Activated effector memory CD4-positive, alpha-beta T cell treated with anti-CD3 and anti-CD28 coated beads, Interleukin-2, amount 50 U/mL, for 16 hours (primary cell): ENCODE measurements around the gene OR2J3.
"Not testable (repeated sequence)": the region's sequence is repeated elsewhere in the genome, so short reads cannot be mapped to it uniquely, and the experiment has no call there.

Experiments
- DNase-seq: peaks from one replicate; pipeline ENCODE4 v3.0.0-alpha.2; 2020

The OR2J3 gene

DNA sequence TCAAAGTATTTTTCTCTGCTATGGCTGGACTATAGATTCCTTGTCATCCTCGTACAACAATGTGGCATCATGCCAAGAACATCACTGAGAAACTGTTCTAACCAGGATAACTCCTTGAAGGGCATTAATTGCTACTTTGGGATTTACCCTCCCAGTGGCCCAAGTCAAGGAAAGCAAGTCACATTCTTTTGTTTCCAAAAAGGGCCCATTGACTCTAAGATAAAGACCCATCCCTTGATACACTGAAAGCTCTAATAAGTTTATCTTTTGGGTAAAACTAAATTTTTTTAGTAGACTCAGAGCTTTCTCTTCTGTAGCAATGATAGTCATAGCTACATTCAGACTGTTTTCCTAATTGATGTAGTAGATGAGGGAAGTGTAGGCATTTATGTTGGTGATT lies at the start of gene OR2J3:
TSS of gene OR2J3 (plus strand) at position 301 of the 400 bp plus-strand sequence. CDS start 3,833 bp downstream, outside the sequence.
- no peak for DNase-seq

DNA sequence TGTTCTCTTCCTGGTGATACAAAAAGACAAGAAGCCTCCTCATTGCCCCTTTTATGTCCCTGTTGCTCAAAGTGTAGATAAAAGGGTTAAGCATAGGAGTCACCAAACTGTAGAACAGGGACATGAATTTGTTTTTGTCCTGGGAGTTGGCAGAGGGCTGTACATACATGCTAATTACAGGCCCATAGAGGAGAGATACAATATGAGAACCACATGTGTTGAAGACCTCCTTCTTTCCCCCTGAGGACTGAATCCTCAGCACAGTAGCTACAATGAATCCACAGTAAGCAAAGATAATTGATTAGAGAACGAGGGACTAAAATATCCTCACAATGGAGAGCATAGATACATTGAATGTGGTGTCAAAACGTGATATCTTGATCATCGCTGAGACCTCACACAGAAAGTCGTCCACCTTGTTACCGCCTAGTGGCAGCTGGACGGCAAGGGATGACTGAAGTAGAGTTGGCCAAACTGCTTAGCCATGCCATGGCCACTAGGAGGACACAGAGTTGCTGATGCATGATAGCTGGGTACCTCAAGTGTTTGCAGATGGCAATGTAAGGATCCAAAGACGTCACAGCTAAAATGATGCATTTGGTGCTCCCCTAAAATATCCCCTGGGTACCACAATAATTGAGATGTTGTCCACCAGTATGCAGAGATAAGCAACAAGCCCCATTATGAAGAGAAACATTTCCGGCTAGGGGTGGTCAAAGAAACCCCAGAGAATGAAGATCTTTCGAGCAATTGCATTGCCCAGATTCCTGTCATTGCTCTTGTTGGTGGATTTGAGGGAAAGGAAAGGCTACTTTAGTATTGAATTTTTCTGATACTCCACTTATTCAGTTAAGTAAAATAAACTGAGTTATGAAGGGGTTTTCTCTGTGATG lies 35.8 kb upstream of the OR2J3 start:
- DNase-seq, result no peak

DNA sequence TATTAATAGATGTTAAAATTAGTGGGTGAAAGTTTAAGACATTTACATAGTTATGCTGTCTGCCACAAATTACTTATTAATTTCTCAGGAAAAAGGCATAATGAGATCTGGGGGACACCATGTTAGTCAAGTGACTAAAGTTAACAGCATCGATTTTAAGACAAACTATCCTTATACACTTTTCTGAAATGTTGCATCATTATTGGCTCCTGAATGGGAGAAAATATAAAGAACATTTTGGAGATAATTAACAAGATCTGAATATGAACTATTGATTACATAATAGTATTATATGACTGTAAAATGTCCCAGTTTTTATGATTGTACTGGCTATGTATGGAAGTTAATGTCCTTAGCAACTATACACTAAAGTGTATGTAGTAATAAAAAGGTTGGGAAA lies 28.7 kb upstream of the OR2J3 start:
- DNase-seq, result no peak

DNA sequence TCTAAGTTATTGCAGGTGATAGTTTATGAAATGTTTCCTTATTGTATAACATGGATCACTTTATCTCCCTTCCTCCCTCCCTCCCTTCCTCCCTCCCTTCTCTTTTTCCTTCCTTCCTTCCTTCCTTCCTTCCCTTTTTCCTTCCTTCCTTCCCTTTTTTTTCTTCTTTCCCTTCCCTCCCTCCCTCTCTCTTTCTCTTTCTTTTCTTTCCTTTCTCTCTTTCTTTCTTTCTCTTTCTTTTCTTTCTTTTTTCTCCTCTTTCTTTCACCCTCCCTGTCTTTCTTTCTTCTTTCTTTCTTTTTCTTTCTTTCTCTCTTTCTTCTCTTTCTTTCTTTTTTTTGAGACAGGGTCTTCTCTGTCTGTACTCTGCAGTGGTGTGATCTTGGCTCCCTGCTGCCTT lies 26.5 kb upstream of the OR2J3 start:
- DNase-seq, result no peak

DNA sequence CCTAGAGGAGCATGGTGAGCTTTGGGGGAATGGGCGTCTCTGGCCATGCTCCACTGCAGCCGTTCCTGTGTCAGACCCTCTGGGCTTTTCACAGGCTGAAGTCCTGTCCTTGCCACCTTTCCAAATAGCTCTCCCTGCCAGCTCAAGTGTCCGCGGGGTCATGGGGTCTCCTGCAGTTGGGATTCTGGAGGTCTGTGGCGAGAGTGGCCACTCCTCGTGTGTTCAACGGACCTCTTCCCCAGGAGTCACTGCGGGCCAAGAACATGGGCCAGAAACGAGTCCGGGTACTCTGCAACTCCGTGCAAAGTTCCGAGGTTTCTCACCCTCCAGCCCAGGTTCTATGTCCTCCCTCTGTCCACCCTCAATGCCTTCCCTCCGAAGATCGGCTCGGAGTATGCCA lies 25.4 kb upstream of the OR2J3 start:
- no peak for DNase-seq

DNA sequence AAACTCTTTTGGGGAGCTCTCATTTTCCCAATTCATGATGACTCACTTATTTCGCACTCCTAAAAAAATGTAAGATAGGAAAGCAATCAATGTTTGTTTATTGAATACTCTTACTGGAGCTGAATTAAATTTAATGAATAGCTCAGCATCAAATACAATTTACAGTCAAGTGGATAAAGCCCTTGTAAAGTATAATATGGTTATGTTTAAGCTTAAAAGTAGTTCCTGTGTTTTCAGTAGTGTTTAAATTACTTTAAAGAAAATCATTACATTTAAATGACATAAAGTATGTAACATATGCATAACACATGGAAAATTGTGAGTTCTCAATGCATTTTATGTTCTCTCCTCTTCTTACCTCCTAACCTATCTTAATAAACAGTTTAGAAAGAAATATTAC lies 20.6 kb upstream of the OR2J3 start, which contains the start of gene OR2B3:
TSS of gene OR2B3 (minus strand) at position 101 of the 400 bp plus-strand sequence. CDS start at position 36, 65 bp downstream.
- no peak for DNase-seq

DNA sequence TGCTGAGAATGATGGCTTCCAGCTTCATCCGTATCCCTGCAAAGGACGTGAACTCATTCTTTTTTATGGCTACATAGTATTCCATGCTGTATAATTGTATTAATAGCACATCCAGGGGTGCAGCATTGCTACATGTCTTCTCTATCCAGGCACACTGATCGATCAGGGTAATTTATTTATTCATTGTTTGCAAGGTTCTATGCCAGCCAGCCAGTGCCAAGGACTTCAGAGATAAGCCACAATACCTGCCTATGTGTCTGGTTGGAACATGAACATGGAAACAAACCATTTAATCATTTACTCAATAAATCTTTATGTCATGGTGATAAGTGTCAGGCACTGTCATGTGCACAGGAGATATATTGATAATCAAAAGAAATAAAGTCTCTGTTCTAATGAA lies 14.9 kb upstream of the OR2J3 start:
- no peak for DNase-seq

DNA sequence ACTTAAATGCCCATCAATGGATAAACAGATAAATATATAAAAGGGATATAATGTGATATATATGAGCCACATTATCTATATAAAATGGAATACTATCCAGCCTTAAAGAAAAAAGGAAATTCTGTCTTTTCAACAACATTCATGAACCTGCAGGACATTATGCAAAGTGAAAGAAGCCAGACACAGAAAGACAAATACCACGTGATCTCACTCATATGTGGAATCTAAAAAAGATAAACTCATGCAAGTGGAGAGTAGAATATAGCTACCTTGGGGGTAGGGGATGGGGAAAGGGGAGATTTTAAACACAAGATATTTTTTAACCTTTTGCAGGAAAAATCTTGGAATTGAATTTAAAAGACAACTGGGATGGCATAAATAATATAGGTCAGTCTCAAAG lies 10.1 kb upstream of the OR2J3 start:
- DNase-seq, result no peak

DNA sequence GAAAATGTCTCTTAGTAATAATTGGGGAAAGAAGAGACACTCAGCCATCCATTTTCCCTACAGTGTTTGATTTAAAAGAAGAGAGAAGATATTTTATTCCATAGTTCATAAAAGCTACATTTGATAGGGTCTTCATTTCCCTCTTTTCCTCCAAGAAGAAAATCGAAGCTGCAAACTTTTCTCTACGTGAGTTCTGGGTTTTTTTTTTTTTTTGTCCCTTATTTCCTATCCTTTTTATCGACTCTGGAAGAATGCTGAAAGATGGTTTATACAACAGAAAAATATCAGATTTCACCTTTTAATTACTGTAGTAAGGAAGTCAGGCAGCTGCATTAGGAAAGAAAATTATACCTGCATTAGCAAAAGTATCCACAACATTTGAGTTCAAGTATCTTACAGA lies 8.7 kb upstream of the OR2J3 start, which contains the start of gene OR2J1:
TSS of gene OR2J1 (plus strand) at position 301 of the 400 bp plus-strand sequence. CDS start 1,453 bp downstream, outside the sequence.
- DNase-seq, result no peak

DNA sequence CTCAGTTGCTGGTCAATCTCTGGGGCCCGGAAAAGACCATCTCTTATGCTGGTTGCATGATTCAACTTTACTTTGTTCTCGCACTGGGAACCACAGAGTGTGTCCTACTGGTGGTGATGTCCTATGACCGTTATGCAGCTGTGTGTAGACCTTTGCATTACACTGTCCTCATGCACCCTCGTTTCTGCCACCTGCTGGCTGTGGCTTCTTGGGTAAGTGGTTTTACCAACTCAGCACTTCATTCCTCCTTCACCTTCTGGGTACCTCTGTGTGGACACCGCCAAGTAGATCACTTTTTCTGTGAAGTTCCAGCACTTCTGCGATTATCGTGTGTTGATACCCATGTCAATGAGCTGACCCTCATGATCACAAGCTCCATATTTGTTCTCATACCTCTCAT lies 4.3 kb downstream of the OR2J3 start:
- DNase-seq, result no peak

DNA sequence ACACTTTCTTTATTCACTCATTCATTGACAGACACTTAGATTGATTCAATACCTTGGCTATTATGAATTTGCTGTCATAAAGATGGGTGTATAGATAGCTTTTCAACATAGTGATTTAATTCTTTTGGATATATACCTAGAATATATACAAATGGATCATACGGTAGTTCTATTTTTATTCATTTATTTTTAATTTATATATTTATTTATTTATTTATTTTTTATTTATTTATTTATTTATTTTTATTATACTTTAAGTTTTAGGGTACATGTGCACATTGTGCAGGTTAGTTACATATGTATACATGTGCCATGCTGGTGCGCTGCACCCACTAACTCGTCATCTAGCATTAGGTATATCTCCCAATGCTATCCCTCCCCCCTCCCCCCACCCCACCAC lies 7.1 kb downstream of the OR2J3 start:
- DNase-seq, result not testable (repeated sequence)

DNA sequence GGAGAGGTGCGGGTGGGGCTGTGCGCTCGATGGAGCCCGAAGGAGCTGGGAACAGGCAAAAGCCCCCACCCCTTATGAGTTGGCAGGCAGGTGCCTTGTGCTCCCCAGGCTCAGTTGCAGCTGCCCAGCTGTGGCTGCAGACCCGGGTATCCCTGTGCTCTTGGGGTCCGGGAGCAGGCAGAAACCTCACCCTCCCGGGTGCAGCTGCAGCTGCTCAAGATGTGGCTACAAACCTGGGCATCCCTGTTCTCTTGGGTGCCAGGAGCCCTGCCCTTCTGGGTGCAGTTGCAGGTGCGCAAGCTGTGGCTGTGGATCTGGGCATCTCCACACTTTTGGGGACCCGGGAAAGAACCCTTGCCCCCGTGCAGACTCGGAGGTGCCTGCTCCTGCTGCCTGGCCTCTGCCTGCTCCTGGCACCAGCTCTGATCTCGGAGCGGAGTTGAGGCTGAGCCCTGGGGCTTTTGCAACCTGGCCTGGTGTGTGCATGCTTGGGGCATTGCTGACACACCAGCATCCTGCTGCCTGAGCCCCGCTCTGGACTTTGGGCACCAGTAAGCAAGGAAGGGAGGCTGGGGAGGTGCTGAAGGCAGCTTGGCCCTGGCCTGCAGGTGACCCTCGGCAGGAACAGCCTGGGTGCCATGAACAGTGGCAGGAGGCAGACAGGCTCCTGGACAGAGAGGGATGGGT lies 21.6 kb downstream of the OR2J3 start:
- DNase-seq, result no peak

DNA sequence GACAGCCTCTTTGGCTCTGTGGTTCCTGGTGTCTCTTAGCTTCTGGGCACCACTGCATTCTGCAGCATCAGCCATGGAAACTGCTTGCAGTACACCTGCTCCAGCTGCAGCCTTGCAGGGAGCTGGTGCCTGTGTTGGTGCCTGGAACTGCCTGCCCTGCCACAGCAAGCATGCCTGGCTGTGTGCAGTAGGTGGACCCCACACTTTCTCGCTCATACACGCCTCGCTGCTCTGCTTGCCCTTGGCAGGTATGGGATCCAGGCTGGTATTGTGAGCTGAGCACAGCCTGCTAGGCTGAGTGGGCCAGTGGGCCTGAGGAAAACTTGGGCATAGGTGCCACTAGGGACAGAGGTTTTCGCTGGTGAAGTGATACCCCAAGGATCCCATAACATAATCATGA lies 22.8 kb downstream of the OR2J3 start:
- DNase-seq, result no peak

DNA sequence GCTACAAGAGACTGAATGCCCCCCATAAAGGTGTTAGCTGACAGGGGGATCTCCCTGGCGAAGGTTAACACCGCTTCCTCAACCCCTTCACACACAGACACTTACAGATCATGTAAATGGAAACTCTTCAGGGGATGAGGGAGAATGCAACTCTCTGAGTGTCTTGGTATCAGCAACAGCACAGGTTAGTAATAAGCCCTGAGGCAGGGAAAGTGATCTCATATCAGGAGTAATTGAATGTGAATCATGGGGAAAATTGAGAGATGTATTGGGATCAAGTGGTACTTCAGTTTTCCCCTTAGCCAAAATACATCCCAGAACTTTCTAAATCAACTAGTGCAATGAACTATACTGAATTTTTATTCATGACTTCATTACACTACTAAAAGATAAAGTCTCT lies 23.8 kb downstream of the OR2J3 start:
- DNase-seq, result no peak

DNA sequence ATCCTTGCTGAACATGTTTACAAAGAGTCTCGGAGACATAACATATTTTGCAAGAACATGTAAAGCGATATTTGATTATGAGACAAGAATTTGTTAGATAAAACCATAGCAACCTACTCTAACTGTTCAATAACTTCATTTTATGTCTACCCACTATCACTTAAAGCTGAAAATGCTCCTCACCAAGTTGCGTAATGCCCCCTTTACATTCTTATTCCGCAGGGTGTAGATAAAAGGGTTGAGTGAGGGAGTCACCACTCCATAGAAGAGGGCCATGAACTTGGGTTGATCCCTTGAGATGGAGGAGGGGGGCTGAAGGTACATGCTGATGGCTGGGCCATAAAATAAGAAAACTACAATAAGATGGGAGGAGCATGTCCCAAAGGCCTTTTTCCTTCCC lies 29.9 kb downstream of the OR2J3 start:
- no peak for DNase-seq

DNA sequence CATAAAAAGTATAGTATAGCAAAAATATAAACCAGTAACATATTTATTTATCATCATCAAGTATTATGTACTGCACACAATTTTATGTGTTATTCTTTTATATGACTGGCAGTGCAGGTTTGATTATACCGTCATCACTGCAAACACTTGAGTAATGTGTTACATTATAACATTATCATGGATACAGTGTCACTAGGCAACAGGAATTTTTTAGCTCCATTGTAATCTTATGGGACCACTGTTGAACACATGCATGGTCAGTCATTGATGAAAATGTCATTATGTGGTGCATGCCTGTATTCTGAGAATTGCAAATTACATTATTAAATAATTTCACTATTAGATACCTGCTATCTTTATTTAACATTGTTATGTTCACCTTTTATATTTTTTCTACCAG lies 33.7 kb downstream of the OR2J3 start:
- no peak for DNase-seq

DNA sequence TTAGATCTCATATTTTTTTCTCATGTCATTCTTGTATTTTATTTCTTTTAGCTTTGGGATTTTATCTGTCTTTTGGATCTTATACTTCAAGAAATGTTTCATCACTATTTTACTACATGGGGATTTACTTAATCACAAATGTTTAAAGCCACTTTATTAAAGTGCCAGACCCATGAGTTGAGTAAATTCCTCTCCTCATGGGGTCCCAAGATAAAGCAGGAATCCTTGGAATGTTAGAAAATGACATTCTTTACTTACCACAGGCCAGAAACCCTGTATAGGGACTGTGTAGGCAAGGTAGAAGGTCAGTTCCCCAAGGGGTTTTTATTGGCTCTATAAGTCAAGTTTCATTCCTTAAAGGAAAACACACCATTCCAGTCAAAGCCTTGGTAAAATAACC lies 34.5 kb downstream of the OR2J3 start:
- DNase-seq, result no peak

DNA sequence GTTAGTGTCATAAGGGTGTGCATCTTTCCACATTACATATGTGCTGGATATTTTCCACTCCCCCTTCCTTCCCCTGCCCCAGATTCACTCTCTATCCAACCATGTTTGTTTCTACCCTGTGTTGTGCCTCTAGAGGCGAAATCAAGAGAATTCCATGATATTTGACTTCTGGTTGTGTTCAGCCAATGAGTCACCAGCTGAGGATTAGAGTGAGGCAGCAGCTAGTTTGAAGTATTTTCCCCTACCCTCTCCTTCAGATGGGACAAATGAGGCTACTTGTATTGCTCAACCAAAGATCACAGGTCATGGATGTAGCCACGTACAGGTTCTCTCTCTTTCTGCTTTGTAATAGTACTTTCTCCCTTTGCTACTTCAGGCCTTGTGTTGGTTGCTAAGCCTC lies 38.3 kb downstream of the OR2J3 start:
- no peak for DNase-seq

DNA sequence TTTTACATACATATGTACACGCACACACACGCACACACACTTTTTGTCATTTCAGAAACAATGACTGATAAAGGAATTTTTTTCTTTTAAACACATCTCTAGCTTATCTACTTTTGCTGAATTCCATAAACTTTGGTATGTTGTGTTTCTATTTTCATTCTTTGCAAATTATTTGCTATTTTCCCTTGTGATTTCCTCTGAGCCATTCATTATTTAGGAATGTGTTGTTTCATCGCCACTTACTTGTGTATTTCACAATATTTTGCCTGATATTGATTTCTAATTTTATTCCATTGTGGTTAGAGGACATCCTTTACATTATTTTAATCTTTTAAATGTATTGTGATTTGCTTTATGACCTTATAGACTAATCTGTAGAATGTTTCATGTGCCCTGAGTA lies 39.2 kb downstream of the OR2J3 start:
- no peak for DNase-seq

DNA sequence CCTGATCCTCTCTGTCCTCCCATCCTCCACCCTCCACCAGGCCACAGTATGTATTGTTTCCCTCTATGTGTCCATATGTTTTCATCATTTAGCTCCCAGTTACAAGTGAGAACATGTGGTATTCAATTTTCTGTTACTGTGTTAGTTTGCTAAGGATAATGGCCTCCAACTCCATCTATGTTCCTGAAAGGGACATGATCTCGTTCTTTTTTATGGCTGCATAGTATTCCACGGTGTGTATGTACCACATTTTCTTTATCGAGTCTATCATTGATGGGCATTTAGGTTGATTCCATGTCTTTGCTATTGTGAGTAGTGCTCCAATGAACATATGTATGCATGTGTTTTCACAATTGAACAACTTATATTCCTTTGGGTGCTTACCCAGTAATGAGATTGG lies 41.6 kb downstream of the OR2J3 start:
- not testable (repeated sequence) for DNase-seq

DNA sequence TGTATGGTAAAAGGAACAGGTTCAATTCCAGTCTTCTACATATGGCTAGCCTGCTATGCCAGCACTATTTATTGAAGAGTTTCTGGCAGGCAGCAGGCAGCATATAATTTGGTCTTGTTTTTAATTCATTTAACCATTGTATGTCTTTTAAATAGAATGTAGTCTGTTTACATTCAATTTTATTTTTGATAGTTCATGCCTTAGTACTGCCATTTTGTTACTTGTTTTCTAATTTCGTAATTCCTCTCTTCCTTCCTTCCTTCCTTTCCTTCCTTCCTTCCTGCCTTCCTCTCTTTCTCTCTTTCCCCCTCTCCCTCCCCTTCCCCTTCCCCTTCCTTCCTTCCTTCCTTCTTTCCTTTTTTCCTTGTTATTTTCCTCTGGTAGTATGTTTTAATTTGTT lies 45.2 kb downstream of the OR2J3 start:
- DNase-seq, result no peak

DNA sequence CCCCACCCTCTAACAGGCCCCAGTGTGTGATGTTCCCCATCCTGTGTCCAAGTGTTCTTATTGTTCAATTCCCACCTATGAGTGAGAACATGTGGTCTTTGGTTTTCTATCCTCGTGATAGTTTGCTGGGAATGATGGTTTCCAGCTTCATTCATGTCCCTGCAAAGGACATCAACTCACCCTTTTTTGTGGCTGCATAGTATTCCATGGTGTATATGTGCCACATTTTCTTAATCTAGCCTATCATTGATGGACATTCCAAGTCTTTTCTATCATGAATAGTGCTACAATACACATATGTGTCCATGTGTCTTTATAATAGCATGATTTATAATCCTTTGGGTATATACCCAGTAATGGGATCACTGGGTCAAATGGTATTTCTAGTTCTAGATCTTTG lies 47.3 kb downstream of the OR2J3 start:
- DNase-seq, result not testable (repeated sequence)

DNA sequence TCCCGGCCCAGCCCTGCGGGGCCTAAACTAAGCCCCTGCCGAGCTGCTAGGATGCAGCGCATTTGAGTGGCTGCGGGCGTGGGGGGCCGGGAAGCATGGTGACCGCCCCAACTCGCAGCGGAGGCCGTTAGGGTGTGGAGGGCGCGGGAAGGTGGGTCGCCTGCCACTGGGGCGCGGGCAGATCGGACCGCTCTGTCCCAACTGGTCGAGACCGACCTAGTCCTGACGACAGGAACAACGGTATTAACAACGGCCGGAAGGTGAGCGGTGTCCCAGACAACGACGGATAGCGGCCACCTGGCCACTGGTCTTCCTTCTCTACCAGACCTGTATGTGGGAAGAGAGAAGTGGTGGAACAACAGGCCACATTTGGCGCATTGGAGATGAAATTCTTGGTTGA lies 52.1 kb downstream of the OR2J3 start:
- not testable (repeated sequence) for DNase-seq
